ENCODE data around the gene HMMR.

Gene HMMR

DNA sequence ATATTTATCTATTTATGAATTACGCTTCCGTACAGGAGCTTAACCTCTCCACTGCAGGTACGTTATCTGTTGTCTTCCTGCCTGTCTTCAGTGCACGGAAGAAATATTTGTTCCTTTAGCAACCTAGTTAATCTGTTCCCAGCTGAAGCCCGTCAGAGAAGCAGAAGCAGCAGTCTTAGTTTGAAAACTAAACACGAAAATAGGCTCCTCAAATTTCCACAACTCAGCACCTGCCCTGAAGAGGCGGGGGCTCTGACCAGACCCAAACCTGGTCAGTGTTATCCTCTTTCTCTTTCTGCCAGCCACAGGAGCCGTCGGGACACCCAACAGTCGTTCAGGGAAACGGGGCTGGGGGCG is 992 bp upstream of the HMMR start:
- DNase-seq (ENCODE audit: low spot score), result no peak

- peak; percentile 92 for DNase-seq (ENCODE audit: low spot score)
Measured at GRCh38 chr5:163459819-163460561, 442 bp upstream of the HMMR start, which contains the start of gene NUDCD2. NUDCD2 (minus strand) TSS chr5:163460102; CDS start chr5:163460050, 52 bp downstream.

GRCh38 chr5:163463063-163463435 is 2.6 kb downstream of the HMMR start:
- no peak for DNase-seq (ENCODE audit: low spot score)

DNA sequence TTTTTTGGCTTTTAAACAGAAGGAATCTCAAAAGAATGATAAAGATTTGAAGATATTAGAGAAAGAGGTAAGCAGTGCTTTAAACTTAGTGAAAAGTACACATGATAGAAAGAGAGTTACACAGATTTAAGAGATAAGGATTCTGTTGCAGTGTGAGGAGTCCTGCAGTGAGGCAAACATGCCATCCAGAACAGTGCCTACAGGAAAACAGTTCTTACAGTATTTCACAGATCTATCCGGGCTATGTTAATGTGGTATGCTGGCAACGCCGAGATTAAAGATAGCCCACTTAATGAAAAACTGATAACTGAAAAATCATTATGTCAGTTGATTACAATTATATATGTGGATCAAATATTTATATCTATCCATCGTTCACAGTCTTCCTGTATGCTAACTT is 7.2 kb downstream of the HMMR start:
- DNase-seq (ENCODE audit: low spot score), result no peak

GRCh38 chr5:163473635-163474243 is 13.3 kb downstream of the HMMR start:
- no peak for DNase-seq (ENCODE audit: low spot score)

DNA sequence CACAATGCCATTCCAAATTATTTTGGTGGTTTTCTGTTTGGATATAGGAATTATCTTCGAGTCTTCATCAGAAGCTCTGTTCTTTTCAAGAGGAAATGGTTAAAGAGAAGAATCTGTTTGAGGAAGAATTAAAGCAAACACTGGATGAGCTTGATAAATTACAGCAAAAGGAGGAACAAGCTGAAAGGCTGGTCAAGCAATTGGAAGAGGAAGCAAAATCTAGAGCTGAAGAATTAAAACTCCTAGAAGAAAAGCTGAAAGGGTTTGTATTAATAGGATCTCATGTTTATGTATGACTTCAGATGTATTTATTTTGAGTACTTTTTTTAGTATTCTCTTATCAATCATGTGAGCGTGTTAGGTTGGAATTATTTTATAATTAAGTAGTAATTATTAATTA is 15.0 kb downstream of the HMMR start:
- DNase-seq (ENCODE audit: low spot score), result no peak

DNA sequence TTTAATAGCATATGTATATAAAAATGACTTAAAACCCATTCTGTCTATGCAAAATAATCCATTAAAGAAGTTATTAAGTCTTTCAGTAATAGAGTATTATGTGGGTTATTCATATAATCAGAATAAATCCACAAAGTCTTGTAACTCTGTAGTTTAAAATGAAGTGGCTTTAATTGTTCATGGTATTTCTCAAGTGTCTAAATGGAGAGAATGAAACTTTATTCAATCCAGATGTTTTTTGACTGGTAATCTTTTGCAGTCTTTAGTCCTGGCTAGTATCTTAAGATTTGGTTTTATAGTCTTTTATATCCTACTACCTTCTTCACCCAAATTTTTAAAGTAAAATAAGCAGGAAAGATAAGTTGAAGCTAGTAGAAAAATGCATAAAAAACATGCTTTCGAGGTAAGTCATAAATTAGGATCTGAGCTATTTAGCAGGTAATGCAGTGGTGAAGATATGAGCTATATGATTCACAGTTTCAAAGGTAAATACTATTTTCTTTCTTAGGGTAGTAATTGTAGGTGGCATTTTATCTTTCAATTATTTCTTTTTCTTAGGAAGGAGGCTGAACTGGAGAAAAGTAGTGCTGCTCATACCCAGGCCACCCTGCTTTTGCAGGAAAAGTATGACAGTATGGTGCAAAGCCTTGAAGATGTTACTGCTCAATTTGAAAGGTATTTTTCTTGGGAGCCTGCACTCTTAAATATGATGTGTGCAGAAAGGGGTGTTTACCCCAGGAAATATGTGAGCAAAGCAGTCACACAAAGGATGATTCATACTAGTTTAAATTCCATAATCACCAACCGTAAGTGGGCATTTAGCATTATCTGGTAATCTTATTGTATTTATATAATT is 17.9 kb downstream of the HMMR start:
- DNase-seq (ENCODE audit: low spot score), result no peak

GRCh38 chr5:163478982-163479271 is 18.5 kb downstream of the HMMR start:
- no peak for DNase-seq (ENCODE audit: low spot score)

GRCh38 chr5:163489055-163489744 is 28.8 kb downstream of the HMMR start:
- DNase-seq (ENCODE audit: low spot score), result no peak

DNA sequence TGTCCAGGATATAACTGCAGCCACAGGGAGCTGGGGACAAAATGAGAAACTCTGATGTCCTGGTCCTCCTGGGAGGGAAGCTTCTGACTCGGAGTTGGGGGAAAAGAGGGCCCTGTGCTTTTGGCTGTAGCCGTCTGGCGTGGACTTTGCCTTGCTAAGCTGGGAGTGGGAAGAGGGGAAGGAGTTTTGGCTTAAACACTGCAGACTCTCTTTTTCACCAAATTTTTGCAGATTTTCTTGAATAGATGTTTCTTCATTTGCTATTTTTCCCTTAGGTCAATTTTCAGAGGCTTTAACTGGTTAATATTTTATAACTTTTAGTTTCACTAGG is 29.3 kb downstream of the HMMR start:
- DNase-seq (ENCODE audit: low spot score), result no peak

DNA sequence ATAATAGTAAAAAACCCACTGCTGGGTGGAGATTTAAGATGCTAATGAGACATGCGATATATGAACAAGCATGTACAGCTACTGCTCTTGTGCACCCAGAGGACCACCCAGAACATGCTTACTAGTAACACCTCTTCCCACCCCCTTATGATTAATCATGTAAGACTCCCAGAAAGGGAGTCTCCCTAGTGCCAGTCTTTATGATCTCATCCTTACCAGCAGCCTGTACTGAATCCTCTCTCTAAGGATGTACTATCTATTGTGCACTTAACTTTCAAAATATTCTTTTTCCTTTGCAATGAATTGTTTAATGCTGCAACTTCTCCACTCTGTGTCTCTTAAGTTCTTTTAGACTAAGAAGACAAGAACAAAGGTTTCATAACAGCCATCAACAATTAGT is 35.9 kb downstream of the HMMR start:
- peak; percentile 25 for DNase-seq (ENCODE audit: low spot score)

GRCh38 chr5:163497315-163497714 is 36.9 kb downstream of the HMMR start:
- no peak for DNase-seq (ENCODE audit: low spot score)

DNA sequence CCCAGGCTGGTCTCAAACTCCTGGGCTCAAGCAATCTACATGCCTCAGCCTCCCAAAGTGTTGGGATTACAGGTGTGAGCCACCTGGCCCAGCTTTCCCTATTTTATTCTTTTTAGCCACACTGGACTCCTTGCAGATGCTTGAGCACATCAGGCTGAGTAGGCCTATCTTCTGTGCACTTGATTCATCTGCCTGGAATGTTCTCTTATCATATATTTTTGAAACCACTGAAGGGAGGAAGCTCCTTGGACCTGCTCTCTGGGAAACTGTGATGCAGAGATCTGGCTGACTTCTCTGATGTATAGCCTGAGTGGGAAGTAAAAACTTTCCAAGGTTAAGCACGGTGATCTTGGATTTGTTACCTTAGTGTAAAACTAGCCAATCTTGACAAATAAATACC is 38.5 kb downstream of the HMMR start:
- peak; percentile 58 for DNase-seq (ENCODE audit: low spot score)

DNA sequence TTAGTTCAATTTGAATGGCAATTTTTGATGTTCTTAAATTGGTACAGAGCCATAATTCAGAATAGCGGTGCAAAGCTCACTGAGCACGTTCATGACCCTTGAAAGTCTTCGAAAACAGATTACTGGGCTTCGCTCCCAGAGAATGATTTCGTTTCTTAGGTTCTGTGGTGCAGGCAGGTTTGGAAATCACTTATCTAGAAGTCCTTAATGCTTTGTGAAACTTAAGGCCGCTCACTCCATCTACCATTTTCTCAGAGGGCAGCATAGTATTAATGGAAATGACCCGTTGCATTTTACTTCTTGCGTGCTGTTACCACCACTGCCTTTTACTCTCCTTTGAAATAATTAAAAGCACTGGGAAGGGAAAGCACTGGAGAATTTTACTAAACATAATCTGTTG is 42.1 kb downstream of the HMMR start:
- no peak for DNase-seq (ENCODE audit: low spot score)

DNA sequence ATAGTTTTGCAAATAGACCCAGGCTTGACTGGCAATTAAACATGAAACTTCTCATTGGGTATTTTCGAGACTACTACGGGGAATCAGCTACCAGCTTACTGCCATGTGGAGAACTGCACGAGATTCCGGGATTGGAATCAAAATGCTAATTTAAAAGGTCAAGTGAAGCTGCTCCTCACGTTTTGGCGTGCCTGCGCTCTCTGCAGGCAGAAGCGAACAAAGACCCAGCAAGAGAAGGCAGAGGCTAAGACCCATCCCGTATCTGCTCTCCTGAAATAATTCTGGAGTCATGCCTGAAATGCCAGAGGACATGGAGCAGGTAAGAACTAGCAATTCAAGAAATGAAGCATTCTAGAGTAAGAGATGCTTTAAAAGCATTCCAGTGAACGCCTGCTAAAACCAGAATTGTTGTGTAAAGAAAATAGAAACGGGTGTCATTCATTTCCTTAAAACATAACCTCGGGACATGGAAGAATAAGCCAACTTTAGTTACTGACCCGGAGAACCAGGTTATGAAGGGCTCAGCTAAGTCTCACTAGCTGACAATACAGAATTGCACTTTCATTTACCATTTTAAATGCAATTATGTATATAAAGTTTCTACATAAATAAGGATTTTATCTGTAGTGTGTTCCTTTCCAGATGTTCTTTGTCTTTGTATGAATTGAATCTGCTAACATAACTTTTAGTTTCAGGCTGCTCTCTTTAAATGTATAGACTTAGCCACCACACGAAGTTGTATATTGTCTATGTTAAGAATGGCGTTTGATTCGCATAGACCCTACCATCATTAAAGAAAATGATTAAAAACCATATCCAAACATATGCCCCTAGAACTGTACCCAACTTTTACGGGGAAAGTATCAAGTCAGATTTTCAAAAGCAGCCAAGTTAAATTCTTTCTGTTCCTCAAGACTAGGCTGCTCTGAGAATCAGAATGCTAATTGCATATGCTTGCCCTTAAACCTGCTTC is 43.0 kb downstream of the HMMR start:
- peak; percentile 72 for DNase-seq (ENCODE audit: low spot score)

- peak; percentile 13 for DNase-seq (ENCODE audit: low spot score)
Measured at GRCh38 chr5:163504079-163504931, 43.9 kb downstream of the HMMR start.

- DNase-seq (ENCODE audit: low spot score), result no peak
Measured at GRCh38 chr5:163505049-163505367, 44.6 kb downstream of the HMMR start.

- DNase-seq (ENCODE audit: low spot score), result peak; percentile 92
Measured at GRCh38 chr5:163505368-163506094, 45.1 kb downstream of the HMMR start, which contains the start of gene MAT2B. MAT2B (plus strand) TSS chr5:163505619; CDS start chr5:163505687, 68 bp downstream.

- no peak for DNase-seq (ENCODE audit: low spot score)
Measured at GRCh38 chr5:163506095-163506457, 45.6 kb downstream of the HMMR start.

DNA sequence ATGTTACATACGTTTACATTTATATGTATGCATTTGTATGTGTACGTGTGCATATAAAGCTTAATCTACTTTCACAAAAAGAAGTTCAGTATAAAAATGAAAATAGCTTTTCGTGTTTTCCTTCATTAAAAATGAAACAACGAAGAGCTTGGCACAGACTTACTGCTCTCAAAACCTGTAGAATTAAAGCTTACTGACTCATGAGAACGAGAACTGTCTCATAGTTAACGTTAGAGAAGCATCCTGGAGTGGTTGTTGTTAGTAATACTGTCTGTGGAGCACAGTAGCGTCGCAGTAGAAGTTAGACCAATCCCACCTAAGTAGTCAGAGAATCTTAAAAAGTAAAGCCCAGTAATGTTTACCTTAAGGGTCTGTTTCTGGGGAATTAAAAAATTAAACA is 46.3 kb downstream of the HMMR start:
- DNase-seq (ENCODE audit: low spot score), result peak; percentile 37
